Breast epithelium (tissue), 4 donors: Measurements from ENCODE around the gene NUMB. TPM values are rescaled to one million over a fixed set of nuclear protein-coding genes. Genes with fewer than 3 reads are reported as not detected.

Experiments
- DNase-seq, 2 donors: peaks; one replicate each; pipeline ENCODE4 v3.0.0-alpha.2; 2019; ENCODE audit warnings: low spot score in 2 of 2
- H3K27ac ChIP-seq, 2 donors: fragments of 200-600 bp; sonication (generic) in 1 of 2; one replicate each; pipeline ENCODE4 v1.5.1; 2016 to 2019; ENCODE audit warnings: mild to moderate bottlenecking in 1 of 2
- H3K27me3 ChIP-seq, 2 donors: fragments of 200-600 bp; sonication (generic) in 1 of 2; one replicate each; pipeline versions ENCODE4 v1.5.1 to v1.6.0; 2017 to 2019; ENCODE audit warnings: control low read depth in 1 of 2, mild to moderate bottlenecking in 1 of 2
- H3K36me3 ChIP-seq: fragments of 200-600 bp; one replicate; pipeline ENCODE4 v1.5.1; 2019
- H3K4me1 ChIP-seq, 2 donors: fragments of 200-600 bp; sonication (generic); one replicate each; pipeline ENCODE4 v1.5.1; 2016 to 2019; ENCODE audit warnings: control low read depth in 1 of 2
- H3K4me3 ChIP-seq, 3 donors: fragments of 200-600 bp; sonication (generic); 1 replicate in 2 of 3; 2 replicates in 1 of 3; pipeline ENCODE4 v1.5.1; 2016 to 2019; ENCODE audit warnings: mild to moderate bottlenecking in 3 of 3, moderate library complexity in 2 of 3
- H3K9me3 ChIP-seq, 2 donors: fragments of 200-600 bp; sonication (generic) in 1 of 2; one replicate each; pipeline ENCODE4 v1.5.1; 2016 to 2019; ENCODE audit warnings: control low read depth in 1 of 2
- CTCF ChIP-seq, 3 donors: fragments of 450-650 bp; IDR thresholded peaks; one replicate each; pipeline ENCODE4 v1.5.1; 2016 to 2017; ENCODE audit warnings: antibody characterized with exemption in 3 of 3, mild to moderate bottlenecking in 3 of 3, moderate library complexity in 3 of 3
- POLR2A ChIP-seq: fragments of 450-650 bp; IDR thresholded peaks from one replicate; pipeline ENCODE4 v1.6.1; 2016; ENCODE audit warnings: antibody characterized with exemption, mild to moderate bottlenecking, moderate library complexity
- POLR2AphosphoS5 ChIP-seq, 3 donors: sonication (generic); formaldehyde crosslinking; IDR thresholded peaks; one replicate each; pipeline ENCODE4 v1.6.1; 2017; ENCODE audit warnings: antibody characterized with exemption in 3 of 3
- intact Hi-C: fragments of 100-400 bp; cut with DNase I; formaldehyde crosslinking; loops from one replicate; pipeline ENCODE4 v1.15.1; 2023; ENCODE audit warnings: low total_unique reads
- total RNA-seq, 3 donors: library from RNA; depleted of rRNA; stranded (reverse); fragments of >200 nt; gene quantifications; one replicate each; pipeline ENCODE4 v1.1.0, GENCODE V29; 2016

The NUMB gene
- total RNA-seq, 3 donors from 2014 or later = 49.6 to 84.0 (median 61.6) TPM

- Histone ChIP-seq H3K36me3 (no peaks in the 10 kb centered on the region), H3K9me3 (no peaks in the 10 kb centered on the region), H3K4me1 (no peaks in the 10 kb centered on the region), H3K27me3 (no peaks in the 10 kb centered on the region), H3K4me3 (no peak overlapping the region), H3K27ac (no peak overlapping the region)
- no peak for DNase-seq
- TF ChIP-seq CTCF (IDR thresholded peaks at IDR 0.05) (no peak), POLR2AphosphoS5 (IDR thresholded peaks at IDR 0.05) (no peak), POLR2A (no peak)
- intact Hi-C loops = no loop called here
Measured at GRCh38 chr14:73471582-73472184, 13.3 kb upstream of the NUMB start.

- intact Hi-C loops = no loop called here
- no peak for DNase-seq
Measured at GRCh38 chr14:73468828-73469375, 10.6 kb upstream of the NUMB start.

GRCh38 chr14:73467800-73468199 lies 9.5 kb upstream of the NUMB start:
- Histone ChIP-seq H3K4me3 (no peak overlapping the region), H3K4me1 (peaks cover under 1 to 3% of the 10 kb centered on the region in 2 donors), H3K9me3 (no peaks in the 10 kb centered on the region), H3K27me3 (no peaks in the 10 kb centered on the region), H3K36me3 (no peaks in the 10 kb centered on the region), H3K27ac (no peak overlapping the region)
- intact Hi-C loops = no loop called here
- DNase-seq = no peak
- TF ChIP-seq POLR2AphosphoS5 (IDR thresholded peaks at IDR 0.05) (no peak), POLR2A (no peak), CTCF (IDR thresholded peaks at IDR 0.05) (no peak)

More at GRCh38 chr14:73468828-73469375, 10.6 kb upstream of the NUMB start:
- no peaks in the 10 kb centered on the region for H3K4me1 ChIP-seq
- H3K4me3 ChIP-seq = no peak overlapping the region
- H3K27ac ChIP-seq = no peak overlapping the region
- no peak for TF ChIP-seq CTCF (IDR thresholded peaks at IDR 0.05)
- no peak for TF ChIP-seq POLR2AphosphoS5 (IDR thresholded peaks at IDR 0.05)
- no peak for TF ChIP-seq POLR2A
- H3K36me3 ChIP-seq = no peaks in the 10 kb centered on the region
- no peaks in the 10 kb centered on the region for H3K27me3 ChIP-seq
- no peaks in the 10 kb centered on the region for H3K9me3 ChIP-seq

- Histone ChIP-seq H3K27ac (no peak overlapping the region), H3K9me3 (no peaks in the 10 kb centered on the region), H3K36me3 (no peaks in the 10 kb centered on the region), H3K27me3 (no peaks in the 10 kb centered on the region), H3K4me1 (peaks cover 3 to 4% of the 10 kb centered on the region in 2 donors), H3K4me3 (no peak overlapping the region)
- intact Hi-C loops = no loop called here
- TF ChIP-seq POLR2AphosphoS5 (IDR thresholded peaks at IDR 0.05) (no peak), CTCF (IDR thresholded peaks at IDR 0.05) (no peak), POLR2A (no peak)
- no peak for DNase-seq
Measured at GRCh38 chr14:73467377-73467776, 9.0 kb upstream of the NUMB start.

- Histone ChIP-seq H3K4me1 (peaks cover 3 to 7% of the 10 kb centered on the region in 2 donors), H3K27ac (no peak overlapping the region), H3K9me3 (no peaks in the 10 kb centered on the region), H3K4me3 (no peak overlapping the region), H3K27me3 (no peaks in the 10 kb centered on the region), H3K36me3 (no peaks in the 10 kb centered on the region)
- no peak for TF ChIP-seq CTCF (IDR thresholded peaks at IDR 0.05)
- no peak for TF ChIP-seq POLR2A
- no peak for TF ChIP-seq POLR2AphosphoS5 (IDR thresholded peaks at IDR 0.05)
- intact Hi-C loops = no loop called here
- DNase-seq = no peak
Measured at GRCh38 chr14:73466861-73467260, 8.5 kb upstream of the NUMB start.
